GM12801 (cell line): Measurements from ENCODE around the gene SLIT1.

Experiments
- CTCF ChIP-seq: IDR thresholded peaks from one replicate; pipeline ENCODE4 v1.5.1; 2011; ENCODE audit warnings: control low read depth; ENCODE audit not compliant: insufficient read length; ENCODE audit errors: extremely low read depth

Gene SLIT1

GRCh38 chr10:97138174-97138573, 47.6 kb downstream of the SLIT1 start:
- no peak for TF ChIP-seq CTCF

GRCh38 chr10:97136756-97137155, 49.0 kb downstream of the SLIT1 start:
- no peak for TF ChIP-seq CTCF

- no peak for TF ChIP-seq CTCF
Observed at GRCh38 chr10:97135464-97135863, 50.3 kb downstream of the SLIT1 start.

- no peak for TF ChIP-seq CTCF
Observed at GRCh38 chr10:97134983-97135382, 50.8 kb downstream of the SLIT1 start.

- TF ChIP-seq CTCF: no peak
Observed at GRCh38 chr10:97134110-97134509, 51.6 kb downstream of the SLIT1 start.

- TF ChIP-seq CTCF: no peak
Observed at GRCh38 chr10:97132273-97132672, 53.5 kb downstream of the SLIT1 start.

GRCh38 chr10:97131666-97132065, 54.1 kb downstream of the SLIT1 start:
- TF ChIP-seq CTCF: no peak

GRCh38 chr10:97131181-97131628, 54.6 kb downstream of the SLIT1 start:
- no peak for TF ChIP-seq CTCF
